HepG2 (cell line): Measurements from ENCODE around the gene SLC29A3. TPM values are rescaled to one million over a fixed set of nuclear protein-coding genes. Genes with fewer than 3 reads are reported as not detected.
A peak's percentile ranks its signal among the peaks of the same experiment; 100 is the strongest.

Experiments used
- ARNT2 ChIP-seq: sonication (generic); formaldehyde crosslinking; IDR thresholded peaks from 2 replicates; pipeline ENCODE4 v1.8.0; 2022; ENCODE audit warnings: mild to moderate bottlenecking, low read depth, missing genetic modification reagents, moderate library complexity
- ASH2L ChIP-seq: fragments of 300-600, 200-600 bp; sonication (generic); IDR thresholded peaks from 2 replicates; pipeline ENCODE4 v1.7.0; 2017; ENCODE audit warnings: low read depth, mild to moderate bottlenecking, moderate library complexity, mixed read lengths, low read length; ENCODE audit not compliant: insufficient read length
- BCL6 ChIP-seq: IDR thresholded peaks from 2 replicates; pipeline ENCODE4 v1.6.1; 2016; ENCODE audit warnings: missing genetic modification reagents, missing compliant biosample characterization
- BRD4 ChIP-seq: sonication (generic); formaldehyde crosslinking; IDR thresholded peaks from 2 replicates; pipeline ENCODE4 v1.4.0; 2020; ENCODE audit warnings: missing genetic modification reagents
- CCAR2 ChIP-seq: fragments of 200-400 bp; formaldehyde crosslinking; optimal IDR thresholded peaks from 2 replicates; pipeline ENCODE3; 2018; ENCODE audit warnings: low read depth, mild to moderate bottlenecking, low read length, moderate library complexity
- DNMT3B ChIP-seq: conservative IDR thresholded peaks from 2 replicates; pipeline ENCODE4 v1.6.1; 2016; ENCODE audit warnings: missing biosample characterization, control low read depth
- FOXO1 ChIP-seq: sonication (generic); formaldehyde crosslinking; IDR thresholded peaks from 2 replicates; pipeline ENCODE4 v1.4.0; 2020; ENCODE audit warnings: missing genetic modification reagents
- GFI1 ChIP-seq: sonication (generic); formaldehyde crosslinking; IDR thresholded peaks from 2 replicates; pipeline ENCODE4 v1.5.0; 2020; ENCODE audit warnings: missing genetic modification reagents, mild to moderate bottlenecking, borderline replicate concordance
- KLF9 ChIP-seq: IDR thresholded peaks from 2 replicates; pipeline ENCODE4 v1.6.1; 2016; ENCODE audit warnings: low read depth
- MED8 ChIP-seq: sonication (generic); formaldehyde crosslinking; IDR thresholded peaks from 2 replicates; pipeline ENCODE4 v1.8.1; 2023; ENCODE audit warnings: mild to moderate bottlenecking, missing genetic modification reagents; ENCODE audit not compliant: insufficient replicate concordance
- NR2C2 ChIP-seq: sonication (generic); formaldehyde crosslinking; IDR thresholded peaks from 2 replicates; pipeline ENCODE4 v1.4.0; 2020; ENCODE audit warnings: missing genetic modification reagents, mild to moderate bottlenecking, moderate library complexity, borderline replicate concordance
- PAX8 ChIP-seq: sonication (generic); formaldehyde crosslinking; IDR thresholded peaks from 2 replicates; pipeline ENCODE4 v1.8.0; 2022; ENCODE audit warnings: mild to moderate bottlenecking, missing genetic modification reagents, borderline replicate concordance
- SOX13 ChIP-seq, 3 experiments: fragments of 450-650 bp in 1 of 3; sonication (generic) in 1 of 3; formaldehyde crosslinking in 1 of 3; IDR thresholded peaks in 2 of 3; conservative IDR thresholded peaks in 1 of 3; 2 replicates each; pipeline versions ENCODE4 v1.5.0 to v1.6.1; 2016 to 2020; ENCODE audit warnings: antibody characterized with exemption in 1 of 3, mild to moderate bottlenecking in 1 of 3, missing compliant biosample characterization in 1 of 3, missing genetic modification reagents in 1 of 3, moderate library complexity in 1 of 3
- TFE3 ChIP-seq: IDR thresholded peaks from 2 replicates; pipeline ENCODE4 v1.6.1; 2016
- ZEB1 ChIP-seq: IDR thresholded peaks from 2 replicates; pipeline ENCODE4 v1.6.1; 2012; ENCODE audit warnings: mild to moderate bottlenecking, low read depth, inconsistent platforms; ENCODE audit not compliant: insufficient replicate concordance
- ZMYM3 ChIP-seq: sonication (generic); formaldehyde crosslinking; IDR thresholded peaks from 2 replicates; pipeline ENCODE4 v1.5.1; 2020; ENCODE audit warnings: mild to moderate bottlenecking, missing genetic modification reagents
- ZNF335 ChIP-seq: sonication (generic); formaldehyde crosslinking; IDR thresholded peaks from 2 replicates; pipeline ENCODE4 v1.4.0; 2020; ENCODE audit warnings: missing genetic modification reagents
- ZNF784 ChIP-seq: sonication (generic); formaldehyde crosslinking; IDR thresholded peaks from 2 replicates; pipeline ENCODE4 v1.5.1; 2020; ENCODE audit warnings: missing genetic modification reagents, mild to moderate bottlenecking, borderline replicate concordance
- ZNF792 ChIP-seq: IDR thresholded peaks from 2 replicates; pipeline ENCODE4 v1.6.1; 2016
- polyA plus RNA-seq, 8 experiments: library from polyadenylated mRNA; depleted of rRNA in 3 of 8; stranded (reverse) in 7 of 8; unstranded in 1 of 8; fragments of >200 nt; fragmentation: Illumina TruSeq in 4 of 8; extraction: Trizol in 4 of 8; gene quantifications; 2 replicates each; pipeline versions ENCODE4 v1.2.1 to v1.2.3, GENCODE V29; 2011 to 2016; ENCODE audit warnings: low read depth in 4 of 8, missing spikeins in 1 of 8, mixed read lengths in 1 of 8; ENCODE audit not compliant: insufficient read depth in 1 of 8
- total RNA-seq, 5 experiments: library from RNA; depleted of rRNA; stranded (reverse); fragments of >200 nt; fragmentation: Illumina TruSeq; extraction: Trizol; gene quantifications; 2 replicates each; pipeline ENCODE4 v1.2.3, GENCODE V29; 2016; ENCODE audit warnings: low read depth in 1 of 5
- TF ChIP-seq, protein P1 (sequence below): sonication (generic); formaldehyde crosslinking; IDR thresholded peaks from 2 replicates; pipeline ENCODE4 v1.8.0; 2022; ENCODE audit warnings: missing genetic modification reagents, mild to moderate bottlenecking, borderline replicate concordance
- TF ChIP-seq, protein P2 (sequence below): sonication (generic); formaldehyde crosslinking; IDR thresholded peaks from 2 replicates; pipeline ENCODE4 v1.8.0; 2022; ENCODE audit warnings: mild to moderate bottlenecking, missing genetic modification reagents, moderate library complexity
- TF ChIP-seq, protein P3 (sequence below): sonication (generic); formaldehyde crosslinking; IDR thresholded peaks from 2 replicates; pipeline ENCODE4 v1.9.0; 2021; ENCODE audit warnings: missing genetic modification reagents, borderline replicate concordance

SLC29A3 gene
- total and polyA plus RNA-seq, 2 of the 13 experiments (the other 11 are each of a cell fraction or from before 2014, with no cell fraction given): 8.6 to 11.8 TPM

DNA sequence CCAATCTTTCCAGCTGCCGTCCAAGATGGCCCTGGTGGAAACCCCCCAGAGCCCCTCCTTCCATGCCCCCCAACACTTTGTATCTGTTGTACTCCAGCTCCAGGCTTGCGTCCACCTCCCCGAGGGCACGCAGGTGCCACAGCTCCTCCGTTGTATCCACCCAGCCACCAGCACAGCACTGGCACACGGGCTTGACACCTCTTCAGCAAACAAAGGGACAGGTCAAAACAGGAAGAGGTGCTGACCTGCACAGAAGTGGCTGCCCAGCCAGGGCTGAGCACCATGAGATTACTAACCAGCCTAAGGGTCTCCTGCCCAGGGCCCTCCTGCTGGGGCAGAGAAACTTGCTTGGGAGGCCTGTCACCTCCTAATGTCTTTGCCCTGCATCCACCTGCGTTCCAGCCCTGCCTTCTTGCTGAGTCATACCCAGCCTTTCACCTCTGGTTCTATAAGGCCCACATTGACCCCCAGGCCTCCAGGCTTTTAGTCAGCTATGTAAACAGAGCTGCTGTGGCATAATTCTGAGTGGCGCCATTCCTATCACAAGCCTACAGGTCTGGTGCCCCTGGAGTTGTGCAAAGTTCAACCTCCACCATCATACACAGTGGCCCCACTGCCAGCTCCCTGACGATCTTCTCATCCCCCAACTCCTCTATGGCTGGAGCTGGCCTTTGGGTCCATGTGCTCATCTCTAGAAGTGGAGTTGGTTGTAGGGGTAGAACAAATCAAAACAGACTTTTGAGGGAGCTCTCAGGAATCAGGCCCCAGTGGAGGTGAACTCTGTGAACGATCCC, 20.9 kb downstream of the SLC29A3 start (continued):
- TF ChIP-seq, protein P1, sequence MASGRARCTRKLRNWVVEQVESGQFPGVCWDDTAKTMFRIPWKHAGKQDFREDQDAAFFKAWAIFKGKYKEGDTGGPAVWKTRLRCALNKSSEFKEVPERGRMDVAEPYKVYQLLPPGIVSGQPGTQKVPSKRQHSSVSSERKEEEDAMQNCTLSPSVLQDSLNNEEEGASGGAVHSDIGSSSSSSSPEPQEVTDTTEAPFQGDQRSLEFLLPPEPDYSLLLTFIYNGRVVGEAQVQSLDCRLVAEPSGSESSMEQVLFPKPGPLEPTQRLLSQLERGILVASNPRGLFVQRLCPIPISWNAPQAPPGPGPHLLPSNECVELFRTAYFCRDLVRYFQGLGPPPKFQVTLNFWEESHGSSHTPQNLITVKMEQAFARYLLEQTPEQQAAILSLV (CRISPR knock-in tag): 0 out of 2 replicates have a peak, but pooled peaks have one; percentile 37
- TF ChIP-seq KLF9 (CRISPR knock-in tag) (no peak; the same call in 1 of the 2 replicates), MED8 (peak; percentile 86), ASH2L (peak; percentile 81), ARNT2 (peak; percentile 60; the same call in 1 of the 2 replicates), DNMT3B (CRISPR knock-in tag) (no peak), NR2C2 (CRISPR knock-in tag) (peak; percentile 92), ZNF784 (0 out of 2 replicates have a peak, but pooled peaks have one; percentile 52), GFI1 (CRISPR knock-in tag) (peak; percentile 79), ZEB1 (peak; percentile 88), ZNF792 (CRISPR knock-in tag) (peak; percentile 88), BCL6 (peak; percentile 87), ZMYM3 (CRISPR knock-in tag) (peak; percentile 88), SOX13 (IDR thresholded peaks at IDR 0.05) (peak; percentile 76), SOX13 (CRISPR knock-in tag; conservative IDR thresholded peaks at IDR 0.05 in 1 of 2, IDR thresholded peaks at IDR 0.05 in 1 of 2) (peak in 1 of 2 experiments; percentile 85; a peak in 2 of 4 replicates), ZNF335 (CRISPR knock-in tag) (peak; percentile 77; the same call in 1 of the 2 replicates), CCAR2 (no peak), TFE3 (CRISPR knock-in tag) (peak; percentile 95), BRD4 (CRISPR knock-in tag) (peak; percentile 98), FOXO1 (CRISPR knock-in tag) (peak; percentile 87), PAX8 (CRISPR knock-in tag) (no peak)
- TF ChIP-seq, protein P2, sequence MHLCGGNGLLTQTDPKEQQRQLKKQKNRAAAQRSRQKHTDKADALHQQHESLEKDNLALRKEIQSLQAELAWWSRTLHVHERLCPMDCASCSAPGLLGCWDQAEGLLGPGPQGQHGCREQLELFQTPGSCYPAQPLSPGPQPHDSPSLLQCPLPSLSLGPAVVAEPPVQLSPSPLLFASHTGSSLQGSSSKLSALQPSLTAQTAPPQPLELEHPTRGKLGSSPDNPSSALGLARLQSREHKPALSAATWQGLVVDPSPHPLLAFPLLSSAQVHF: 0 out of 2 replicates have a peak, but pooled peaks have one; percentile 30
- TF ChIP-seq, protein P3, sequence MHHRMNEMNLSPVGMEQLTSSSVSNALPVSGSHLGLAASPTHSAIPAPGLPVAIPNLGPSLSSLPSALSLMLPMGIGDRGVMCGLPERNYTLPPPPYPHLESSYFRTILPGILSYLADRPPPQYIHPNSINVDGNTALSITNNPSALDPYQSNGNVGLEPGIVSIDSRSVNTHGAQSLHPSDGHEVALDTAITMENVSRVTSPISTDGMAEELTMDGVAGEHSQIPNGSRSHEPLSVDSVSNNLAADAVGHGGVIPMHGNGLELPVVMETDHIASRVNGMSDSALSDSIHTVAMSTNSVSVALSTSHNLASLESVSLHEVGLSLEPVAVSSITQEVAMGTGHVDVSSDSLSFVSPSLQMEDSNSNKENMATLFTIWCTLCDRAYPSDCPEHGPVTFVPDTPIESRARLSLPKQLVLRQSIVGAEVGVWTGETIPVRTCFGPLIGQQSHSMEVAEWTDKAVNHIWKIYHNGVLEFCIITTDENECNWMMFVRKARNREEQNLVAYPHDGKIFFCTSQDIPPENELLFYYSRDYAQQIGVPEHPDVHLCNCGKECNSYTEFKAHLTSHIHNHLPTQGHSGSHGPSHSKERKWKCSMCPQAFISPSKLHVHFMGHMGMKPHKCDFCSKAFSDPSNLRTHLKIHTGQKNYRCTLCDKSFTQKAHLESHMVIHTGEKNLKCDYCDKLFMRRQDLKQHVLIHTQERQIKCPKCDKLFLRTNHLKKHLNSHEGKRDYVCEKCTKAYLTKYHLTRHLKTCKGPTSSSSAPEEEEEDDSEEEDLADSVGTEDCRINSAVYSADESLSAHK (CRISPR knock-in tag): no peak
